Activated T-helper 9 cell treated with anti-CD3 and anti-CD28 coated beads, Interleukin-2, amount 50 U/mL, for 16 hours (primary cell): ENCODE measurements around the gene ACSBG1.

Experiments used
- DNase-seq: peaks from one replicate; pipeline ENCODE4 v3.0.0-alpha.2; 2020; ENCODE audit warnings: low read depth

Gene ACSBG1

GRCh38 chr15:78130466-78131294 lies 103.7 kb downstream of the ACSBG1 start:
- no peak for DNase-seq

- DNase-seq, result no peak
Observed at GRCh38 chr15:78129751-78130287, 104.5 kb downstream of the ACSBG1 start.

GRCh38 chr15:78129077-78129750 lies 105.2 kb downstream of the ACSBG1 start:
- no peak for DNase-seq

- no peak for DNase-seq
Observed at GRCh38 chr15:78127882-78128281, 106.5 kb downstream of the ACSBG1 start.

GRCh38 chr15:78125267-78125666 lies 109.1 kb downstream of the ACSBG1 start:
- DNase-seq, result no peak

GRCh38 chr15:78120523-78120922 lies 113.8 kb downstream of the ACSBG1 start:
- DNase-seq, result no peak
